M059J (cell line): Measurements from ENCODE around the gene EXOC3L4. TPM values are rescaled to one million over a fixed set of nuclear protein-coding genes. Genes with fewer than 3 reads are reported as not detected.
"Not testable (repeated sequence)": the region's sequence is repeated elsewhere in the genome, so short reads cannot be mapped to it uniquely, and the experiment has no call there.

Experiments
- DNase-seq: peaks from one replicate; pipeline ENCODE4 v3.0.0-alpha.2; 2012; ENCODE audit warnings: low read depth
- total RNA-seq: library from RNA; depleted of rRNA; stranded (reverse); fragments of >200 nt; shearing (Covaris generic); gene quantifications from 2 replicates; pipeline ENCODE4 v1.2.3, GENCODE V29; 2014; rRNA removed

The EXOC3L4 gene
- total RNA-seq, 1 experiment from 2014 or later = not detected

GRCh38 chr14:103151270-103151945 is 56.9 kb downstream of the EXOC3L4 start:
- no peak for DNase-seq

GRCh38 chr14:103155010-103155409 is 60.5 kb downstream of the EXOC3L4 start:
- DNase-seq = peak; percentile 85

GRCh38 chr14:103155416-103155815 is 60.9 kb downstream of the EXOC3L4 start:
- DNase-seq = not testable (repeated sequence)

GRCh38 chr14:103155826-103156394 is 61.4 kb downstream of the EXOC3L4 start:
- no peak for DNase-seq

GRCh38 chr14:103156651-103157378 is 62.3 kb downstream of the EXOC3L4 start:
- no peak for DNase-seq

- DNase-seq = no peak
Measured at GRCh38 chr14:103157969-103158368, 63.4 kb downstream of the EXOC3L4 start.

GRCh38 chr14:103158688-103159087 is 64.2 kb downstream of the EXOC3L4 start:
- DNase-seq = no peak

Other genes with a start within 250 kb of the EXOC3L4 start
- gene AMN, start 172.1 kb upstream of the EXOC3L4 start, total RNA-seq = not detected in 2 replicates
- gene CDC42BPB, start 37.2 kb upstream of the EXOC3L4 start, total RNA-seq = 20.1 and 26.9 TPM in 2 replicates
- gene LBHD2, start 10.5 kb upstream of the EXOC3L4 start, total RNA-seq = not detected in 2 replicates
- 89.3 and 135 TPM in 2 replicates for gene TNFAIP2, start 28.7 kb downstream of the EXOC3L4 start, total RNA-seq
- gene EIF5, start 239.5 kb downstream of the EXOC3L4 start, total RNA-seq = 98.4 and 136 TPM in 2 replicates